GM12878 (cell line): ENCODE measurements around the gene MCM8. TPM values are rescaled to one million over a fixed set of nuclear protein-coding genes. Genes with fewer than 3 reads are reported as not detected.

Experiments
- ATAC-seq: fragments of 200-7000 bp; cut with Tn5 transposase; 3 replicates; pipeline ENCODE4 v1.9.1; 2020; ENCODE audit warnings: mild to moderate bottlenecking, moderate library complexity
- BruUV-seq: library from RNA; stranded (reverse); fragments of 400-500 nt; replicated peaks from 2 replicates; lab custom pipeline; 2021; lab: Mats Ljungman, UMichigan
- CTCF ChIA-PET: fragments of 300-600 bp; sonication (Branson Sonifier 250); formaldehyde crosslinking; extraction: SDS; loops from one replicate; lab custom pipeline; 2021; ENCODE audit warnings: inconsistent platforms; lab: Yijun Ruan, JAX
- POLR2A ChIA-PET: fragments of 350-600 bp; formaldehyde crosslinking; extraction: SDS; loops from one replicate; lab custom pipeline; 2021; ENCODE audit warnings: inconsistent platforms; lab: Charles Lee
- RAD21 ChIA-PET: fragments of 300-600 bp; sonication (Branson Sonifier 250); formaldehyde crosslinking; loops from one replicate; lab custom pipeline; 2023; ENCODE audit warnings: antibody characterized with exemption; ENCODE audit not compliant: unreplicated experiment; lab: Charles Lee
- SMC1A ChIA-PET: fragments of 300-600 bp; sonication (Branson Sonifier 250); formaldehyde crosslinking; loops from one replicate; lab custom pipeline; 2023; ENCODE audit not compliant: unreplicated experiment, uncharacterized antibody; lab: Charles Lee
- DNase-seq: peaks from one replicate; pipeline ENCODE4 v3.0.0-alpha.2; 2011; ENCODE audit warnings: low read depth, low spot score
- FAIRE-seq: peaks from 3 replicates; lab custom pipeline; 2011; peaks lifted over from hg19 to GRCh38; lab: Jason Lieb, UNC
- H2AFZ ChIP-seq: 2 replicates; pipeline ENCODE4 v1.6.0; 2011; ENCODE audit warnings: low read depth, low read length, control low read depth; ENCODE audit not compliant: control insufficient read depth
- H3K27ac ChIP-seq: 2 replicates; pipeline ENCODE4 v1.5.1; 2011; ENCODE audit warnings: control low read depth; ENCODE audit not compliant: control insufficient read depth, insufficient read depth
- H3K27me3 ChIP-seq, 2 experiments: replicated peaks in 1 of 2; 2 replicates each; pipeline versions ENCODE4 v1.6.0 to v1.6.1; 2011; ENCODE audit warnings: low read length in 1 of 2; ENCODE audit not compliant: control insufficient read depth in 2 of 2, insufficient read depth in 2 of 2
- H3K36me3 ChIP-seq, 2 experiments: 2 replicates each; pipeline ENCODE4 v1.5.1; 2011; ENCODE audit warnings: low read length in 1 of 2; ENCODE audit not compliant: control insufficient read depth in 2 of 2, insufficient read depth in 2 of 2
- H3K4me1 ChIP-seq: 2 replicates; pipeline ENCODE4 v1.6.1; 2011; ENCODE audit warnings: mild to moderate bottlenecking, low read length, moderate library complexity, mixed read lengths; ENCODE audit not compliant: control insufficient read depth, insufficient read depth
- H3K4me2 ChIP-seq: 2 replicates; pipeline ENCODE4 v1.6.0; 2011; ENCODE audit warnings: control low read depth; ENCODE audit not compliant: control insufficient read depth, insufficient read depth
- H3K4me3 ChIP-seq: fragments of 200-600 bp; sonication (generic); 2 replicates; pipeline ENCODE4 v1.5.1; 2016
- H3K79me2 ChIP-seq: 2 replicates; pipeline ENCODE4 v1.6.0; 2011; ENCODE audit warnings: low read length; ENCODE audit not compliant: control insufficient read depth, insufficient read depth
- H3K9ac ChIP-seq: 2 replicates; pipeline ENCODE4 v1.8.0; 2011; ENCODE audit warnings: low read length, control low read depth, mixed read lengths; ENCODE audit not compliant: control insufficient read depth, insufficient read depth
- H3K9me3 ChIP-seq: replicated peaks from 3 replicates; pipeline ENCODE4 v1.5.1; 2011; ENCODE audit warnings: mild to moderate bottlenecking, low read length; ENCODE audit not compliant: control insufficient read depth, insufficient read depth
- H4K20me1 ChIP-seq: 2 replicates; pipeline ENCODE4 v1.6.0; 2011; ENCODE audit not compliant: control insufficient read depth, insufficient read depth
- E2F4 ChIP-seq: IDR thresholded peaks from 2 replicates; pipeline ENCODE4 v1.6.1; 2012; ENCODE audit warnings: low read depth, low read length, improper control_type of control experiment
- E2F8 ChIP-seq: fragments of 450-650 bp; IDR thresholded peaks from 2 replicates; pipeline ENCODE4 v1.6.1; 2018; ENCODE audit warnings: mild to moderate bottlenecking, low read depth, moderate library complexity; ENCODE audit not compliant: partially characterized antibody
- KAT2A ChIP-seq: conservative IDR thresholded peaks from 2 replicates; pipeline ENCODE4 v1.6.1; 2011; ENCODE audit warnings: low read depth, low read length; ENCODE audit not compliant: control insufficient read depth
- SIX5 ChIP-seq: IDR thresholded peaks from 2 replicates; pipeline ENCODE4 v1.6.1; 2011; ENCODE audit warnings: mild to moderate bottlenecking, low read depth, low read length, moderate library complexity; ENCODE audit not compliant: severe bottlenecking
- SUZ12 ChIP-seq: fragments of 200-600 bp; sonication (generic); IDR thresholded peaks from one replicate; pipeline ENCODE4 v1.6.1; 2018; ENCODE audit warnings: antibody characterized with exemption, mild to moderate bottlenecking; ENCODE audit not compliant: unreplicated experiment
- ZBTB40 ChIP-seq: fragments of 450-650 bp; IDR thresholded peaks from 2 replicates; pipeline ENCODE4 v1.6.1; 2016; ENCODE audit warnings: mild to moderate bottlenecking, moderate library complexity, borderline replicate concordance
- WGBS: methylation state at CpG from one replicate; pipeline ENCODE4 v1.1.6; 2016; ENCODE audit warnings: low lambda C conversion rate; ENCODE audit not compliant: insufficient replicate concordance, insufficient coverage; ENCODE audit errors: missing lambda C conversion rate; 5-methylcytosine and 5-hydroxymethylcytosine counted together
- in situ Hi-C: fragments of 300-500 bp; cut with MboI; formaldehyde crosslinking; loops from 9 replicates; pipeline ENCODE4 v1.14.3; 2018; ENCODE audit warnings: mixed read lengths
- intact Hi-C: fragments of 100-400 bp; cut with micrococcal nuclease; formaldehyde crosslinking; loops from one replicate; pipeline ENCODE4 v1.14.2; 2022; ENCODE audit not compliant: unreplicated experiment
- polyA plus RNA-seq, 11 experiments: library from polyadenylated mRNA; depleted of rRNA in 4 of 11; unstranded in 6 of 11; stranded (reverse) in 5 of 11; fragments of >200 nt; fragmentation: Nextera tagmentation in 4 of 11; fragmentation: Illumina TruSeq in 1 of 11; extraction: Ambion mirVana in 4 of 11; extraction: Trizol in 1 of 11; gene quantifications; 1 replicate in 1 of 11; 2 replicates in 10 of 11; pipeline versions ENCODE4 v1.2.1 to v1.2.3, GENCODE V29; 2011 to 2016; ENCODE audit warnings: inconsistent platforms in 2 of 11, missing spikeins in 2 of 11, low read depth in 1 of 11
- total RNA-seq, 4 experiments: library from RNA; depleted of rRNA in 3 of 4; stranded (reverse); fragments of >200 nt in 3 of 4; fragmentation: Illumina TruSeq in 1 of 4; extraction: Trizol in 1 of 4; gene quantifications; 2 replicates each; pipeline versions ENCODE4 v1.2.1 to v1.2.3, GENCODE V29; 2013 to 2021

Gene MCM8
- total and polyA plus RNA-seq, 10 of the 15 experiments (the other 5 are each of a cell fraction or from before 2014, with no cell fraction given) = 3.2 to 28.2 (median 16.0) TPM

GRCh38 chr20:5920581-5920980 lies 29.9 kb upstream of the MCM8 start:
- RAD21 ChIA-PET = no interaction called here
- H3K4me3 ChIP-seq = no peak overlapping the region
- no peaks in the 10 kb centered on the region for H3K27me3 ChIP-seq
- H3K9ac ChIP-seq = no peak overlapping the region
- no peaks in the 10 kb centered on the region for H3K9me3 ChIP-seq
- no peak for TF ChIP-seq SIX5
- TF ChIP-seq E2F4 = no peak
- TF ChIP-seq, all 136 proteins: peak for 0
- ChIA-PET SMC1A (no interaction called here), CTCF (interaction anchor here (1.1 to 1.7 kb wide), 2 partner anchors 13 to 70 kb away, joined by 3 to 5 read pairs; no protein-coding TSS in a partner anchor), POLR2A (no interaction called here)
- H3K4me2 ChIP-seq = no peak overlapping the region
- H2AFZ ChIP-seq = no peak overlapping the region
- no peak for ATAC-seq
- DNase-seq = no peak
- no peaks in the 10 kb centered on the region for H3K4me1 ChIP-seq
- intact Hi-C loops = no loop called here
- in situ Hi-C loops = no loop called here
- H3K79me2 ChIP-seq = no peaks in the 10 kb centered on the region
- FAIRE-seq = no peak
- no peaks in the 10 kb centered on the region for H4K20me1 ChIP-seq
- WGBS = 5% methylated on average over 1 of the region's 1 CpG
- H3K27ac ChIP-seq = no peak overlapping the region
- no peaks in the 10 kb centered on the region for H3K36me3 ChIP-seq
- no TSS peak for BruUV-seq

GRCh38 chr20:5923493-5923892 lies 27.0 kb upstream of the MCM8 start:
- in situ Hi-C loops = no loop called here
- DNase-seq = no peak
- CTCF ChIA-PET = interaction anchor here (1.0 to 2.5 kb wide), 3 partner anchors 9 to 395 kb away, joined by 3 to 7 read pairs (median 3); no protein-coding TSS in a partner anchor
- no peak overlapping the region for H3K4me3 ChIP-seq
- H3K27ac ChIP-seq = no peak overlapping the region
- H3K79me2 ChIP-seq = no peaks in the 10 kb centered on the region
- H3K9me3 ChIP-seq = no peaks in the 10 kb centered on the region
- no peak overlapping the region for H3K9ac ChIP-seq
- no peaks in the 10 kb centered on the region for H3K36me3 ChIP-seq
- 29% methylated on average over 5 of the region's 5 CpGs for WGBS
- H3K4me2 ChIP-seq = no peak overlapping the region
- no TSS peak for BruUV-seq
- POLR2A ChIA-PET = interaction anchor here (0.5 kb wide), 1 partner anchor 150 kb away, joined by 3 read pairs; no protein-coding TSS in a partner anchor
- ATAC-seq = no peak
- H3K27me3 ChIP-seq = peaks cover 0 to 1% of the 10 kb centered on the region in 2 experiments; a peak in 1 of 4 replicates
- SMC1A ChIA-PET = no interaction called here
- no peak overlapping the region for H2AFZ ChIP-seq
- no peak for FAIRE-seq
- intact Hi-C loops = no loop called here
- no peaks in the 10 kb centered on the region for H4K20me1 ChIP-seq
- no peaks in the 10 kb centered on the region for H3K4me1 ChIP-seq
- RAD21 ChIA-PET = interaction anchor here (1.1 kb wide), 1 partner anchor 43 kb away, joined by 3 read pairs; no protein-coding TSS in a partner anchor
- TF ChIP-seq ZBTB40 = no peak
- TF ChIP-seq E2F8 = no peak
- TF ChIP-seq SUZ12 = no peak
- TF ChIP-seq KAT2A = no peak
